Activated CD4-positive, alpha-beta T cell treated with anti-CD3 and anti-CD28 coated beads for 4 hours (primary cell): ENCODE data around the gene CEACAM21.
A peak's percentile ranks its signal among the peaks of the same experiment; 100 is the strongest.

Source experiments
- DNase-seq, 2 donors: peaks; one replicate each; pipeline ENCODE4 v3.0.0-alpha.2; 2020

The CEACAM21 gene

DNA sequence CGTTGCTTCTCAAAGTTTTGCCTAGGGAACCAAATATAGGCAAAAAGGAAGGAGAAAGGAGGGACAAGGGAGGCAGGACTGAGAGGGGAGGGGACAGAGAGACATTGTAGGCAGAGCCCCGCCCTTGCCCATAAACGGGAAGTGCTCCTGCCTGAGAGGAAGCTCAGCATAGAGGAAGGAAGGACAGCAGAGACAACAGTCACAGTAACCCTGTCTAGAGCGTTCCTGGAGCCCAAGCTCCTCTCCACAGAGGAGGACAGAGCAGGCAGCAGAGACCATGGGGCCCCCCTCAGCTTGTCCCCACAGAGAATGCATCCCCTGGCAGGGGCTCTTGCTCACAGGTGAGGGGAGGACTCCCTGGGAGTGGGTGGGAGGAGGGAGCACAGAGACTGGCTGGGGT lies at the start of gene CEACAM21:
TSS of gene CEACAM21 (plus strand) at position 169 of the 400 bp plus-strand sequence. CDS start at position 278, 109 bp downstream.
- peak; percentile 40 for DNase-seq

DNA sequence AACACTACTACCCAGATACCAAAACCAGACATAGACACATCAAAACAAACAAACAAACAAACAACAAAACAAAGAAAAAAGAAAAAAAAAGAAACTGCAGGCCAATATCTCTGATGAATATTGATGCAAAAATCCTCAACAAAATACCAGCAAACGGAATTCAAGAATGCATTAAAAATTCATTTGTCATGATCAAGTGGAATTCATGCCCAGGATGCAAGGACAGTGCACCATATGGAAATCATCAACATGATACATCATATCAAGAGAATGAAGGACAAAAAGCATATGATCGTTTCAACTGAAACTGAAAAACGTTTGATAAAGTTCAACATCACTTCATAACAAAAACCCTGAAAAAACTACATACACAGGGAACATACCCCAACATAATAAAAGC lies 48.9 kb upstream of the CEACAM21 start:
- no peak for DNase-seq

DNA sequence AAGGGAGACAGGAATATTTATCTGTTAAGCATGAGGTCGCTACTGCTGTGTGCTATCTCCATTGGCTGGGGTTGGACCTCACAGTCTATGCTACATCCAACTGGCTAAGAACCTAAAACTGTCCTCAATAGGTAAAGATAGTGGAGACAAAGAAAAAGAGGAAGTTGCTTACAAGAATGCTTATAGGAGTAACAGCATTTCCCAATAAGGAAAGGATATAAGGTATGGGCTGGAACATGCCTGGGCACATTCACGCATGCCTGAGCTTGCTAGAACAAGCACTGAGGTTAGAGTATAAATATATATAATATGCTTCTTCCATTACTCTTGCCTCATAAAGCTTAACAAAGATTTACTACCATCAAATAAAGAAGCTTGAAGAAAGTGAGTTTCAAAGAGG lies 47.9 kb upstream of the CEACAM21 start:
- no peak for DNase-seq

DNA sequence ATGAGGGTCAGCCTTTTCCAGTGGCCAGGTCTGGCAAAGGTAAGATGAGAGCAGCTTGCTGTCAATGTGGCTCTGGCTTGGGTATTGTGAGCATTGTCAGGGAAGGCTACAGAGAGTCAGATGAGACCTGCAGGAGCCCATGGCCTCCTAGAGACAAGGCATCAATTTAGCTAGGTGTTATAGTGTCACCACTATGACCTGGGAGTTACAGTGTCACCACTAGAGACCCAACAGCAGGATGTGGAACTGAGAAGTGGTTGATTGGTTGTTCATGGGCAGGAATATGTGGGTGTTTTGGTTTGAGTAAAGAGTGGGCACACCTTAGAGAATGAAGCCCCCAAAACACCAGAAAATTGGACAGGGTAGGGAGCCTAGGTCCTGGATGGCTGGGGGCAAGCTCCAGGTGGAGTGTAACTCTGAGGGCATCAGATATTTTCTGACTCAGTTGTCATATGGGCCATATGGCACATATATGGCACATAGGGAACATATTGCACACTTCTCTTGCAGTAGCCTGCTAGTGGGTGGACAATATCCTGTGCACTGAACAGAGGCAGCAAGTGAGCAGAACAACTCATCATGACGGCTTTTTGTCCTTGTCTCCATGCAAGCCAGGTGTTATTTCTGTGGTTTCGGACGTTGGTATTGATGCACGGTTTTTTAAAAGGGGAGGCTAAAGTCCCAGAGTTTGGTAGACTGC lies 46.3 kb upstream of the CEACAM21 start:
- DNase-seq, result no peak

DNA sequence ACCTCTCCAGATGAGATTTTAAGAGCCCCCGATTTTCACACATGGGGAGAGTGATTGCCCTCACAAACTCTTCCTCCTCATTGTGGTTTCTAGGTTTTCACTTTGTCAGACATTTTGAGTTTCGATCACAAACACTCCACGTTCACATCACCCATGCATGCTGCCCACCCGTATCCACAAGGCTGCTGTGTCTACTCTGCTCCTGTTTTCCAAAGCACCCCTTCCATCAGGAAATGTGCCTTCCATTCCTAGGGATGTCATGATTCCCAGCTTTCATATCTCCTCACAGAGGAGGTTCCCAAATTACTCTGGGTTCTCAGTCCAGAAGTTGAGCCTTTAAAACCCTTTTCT lies 45.8 kb upstream of the CEACAM21 start:
- no peak for DNase-seq

DNA sequence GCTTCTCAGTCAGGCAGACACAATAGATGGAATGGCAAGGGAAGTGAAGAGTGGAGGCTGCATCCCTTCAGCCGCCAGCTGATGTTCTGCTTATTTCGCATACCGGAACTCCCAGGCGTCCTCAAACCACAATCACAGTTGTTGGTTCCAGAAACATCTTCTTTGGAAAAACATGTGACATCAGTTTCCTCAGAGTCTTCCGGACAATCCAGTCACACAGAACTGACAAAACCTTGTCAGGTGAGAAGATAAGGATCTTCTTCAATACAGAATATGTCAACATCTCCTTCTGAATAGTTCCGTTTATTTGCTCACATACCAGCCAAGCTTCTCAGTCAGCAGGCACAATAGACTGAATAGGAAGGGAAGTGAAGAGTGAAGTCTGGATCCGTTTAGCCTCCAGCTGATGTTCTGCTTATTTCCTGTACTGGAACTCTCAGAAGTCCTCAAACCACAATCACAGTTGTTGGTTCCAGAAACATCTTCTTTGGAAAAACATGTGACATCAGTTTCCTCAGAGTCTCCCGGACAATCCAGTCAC lies 45.1 kb upstream of the CEACAM21 start:
- no peak for DNase-seq

DNA sequence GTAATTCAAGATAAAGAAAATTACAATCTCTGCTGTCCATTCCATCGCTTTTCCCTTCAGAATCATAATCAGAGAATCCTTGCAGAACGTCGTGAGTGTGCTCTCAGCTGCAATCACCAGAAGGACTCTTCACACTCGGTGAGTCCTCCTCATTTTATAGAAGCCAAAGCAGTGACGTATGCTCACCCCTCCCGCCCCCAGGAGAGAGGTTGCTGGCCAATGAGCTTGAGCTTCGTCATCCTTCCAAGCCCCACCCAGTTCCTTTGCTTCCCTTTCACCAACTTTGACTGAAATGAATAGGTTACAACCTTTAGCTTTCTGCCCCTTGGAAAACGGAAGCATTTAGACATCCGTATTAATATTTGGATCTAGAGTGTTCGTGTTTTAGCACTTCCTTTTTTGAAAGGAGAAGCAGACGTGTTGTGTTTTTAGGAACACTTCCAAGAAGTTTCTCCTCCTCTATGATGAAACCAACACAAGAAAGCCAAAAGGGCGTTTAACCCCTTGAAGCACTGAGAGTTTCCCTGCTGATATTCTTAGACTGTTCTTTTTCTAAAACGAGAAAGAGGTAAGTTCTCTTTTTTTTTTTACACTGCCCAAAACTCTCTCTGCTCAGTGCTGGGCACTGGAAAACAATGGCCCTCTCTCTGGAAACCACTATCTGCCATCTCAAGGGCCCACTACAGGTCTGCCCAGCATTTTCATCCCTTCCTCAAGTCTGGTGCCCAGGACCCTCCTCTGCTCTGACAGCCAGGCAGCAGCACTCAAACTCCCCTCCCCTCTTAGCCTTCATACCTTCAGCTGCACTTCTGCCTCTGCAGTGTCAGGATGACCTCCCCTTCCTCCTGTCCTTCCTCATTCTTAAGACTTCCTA lies 44.3 kb upstream of the CEACAM21 start:
- peak; percentile 78 to 86 for DNase-seq

DNA sequence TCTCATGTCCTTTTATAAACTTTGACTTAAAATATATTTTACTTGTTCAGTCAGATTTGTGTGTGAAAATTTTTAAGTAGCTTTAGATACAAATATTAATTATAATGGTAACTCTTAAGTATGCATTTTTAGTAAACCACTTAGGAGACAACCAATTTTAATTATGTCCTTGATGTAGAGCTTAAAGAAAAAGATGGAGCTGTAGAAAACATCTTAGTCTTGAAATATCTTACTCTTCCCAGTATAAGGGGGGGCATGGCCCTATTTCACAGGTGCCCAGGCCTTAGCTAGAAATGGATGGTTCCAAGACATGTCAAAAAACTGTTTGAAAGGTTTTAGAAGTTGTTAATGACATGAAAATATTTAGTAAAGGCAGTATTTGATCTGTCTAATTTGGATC lies 43.4 kb upstream of the CEACAM21 start:
- no peak for DNase-seq

DNA sequence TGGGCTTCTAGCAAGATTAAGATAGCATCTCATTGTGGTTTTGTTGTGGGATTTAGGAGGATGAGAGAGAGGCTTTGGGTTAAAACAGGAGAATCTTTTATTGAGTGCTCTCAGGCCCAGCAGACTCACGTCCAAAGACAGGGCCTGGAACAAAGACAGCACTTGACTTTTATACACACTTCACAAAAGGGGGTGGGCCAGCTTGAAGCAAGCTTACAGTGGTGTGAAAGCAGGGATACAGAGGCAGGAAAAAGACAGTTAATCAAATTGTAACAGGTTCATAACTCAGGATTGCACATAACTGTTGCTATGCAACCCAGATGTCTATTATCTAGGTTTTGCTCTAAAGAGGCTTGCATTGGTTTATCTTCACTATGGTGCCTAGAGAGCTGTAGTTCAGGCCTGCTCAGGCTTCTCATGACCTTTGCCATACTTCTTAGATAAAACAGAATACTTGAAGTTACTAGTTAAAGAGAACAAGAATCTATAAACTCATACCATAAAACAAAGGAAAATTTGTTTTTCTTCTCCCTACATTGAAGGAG lies 42.2 kb upstream of the CEACAM21 start:
- DNase-seq, result no peak

DNA sequence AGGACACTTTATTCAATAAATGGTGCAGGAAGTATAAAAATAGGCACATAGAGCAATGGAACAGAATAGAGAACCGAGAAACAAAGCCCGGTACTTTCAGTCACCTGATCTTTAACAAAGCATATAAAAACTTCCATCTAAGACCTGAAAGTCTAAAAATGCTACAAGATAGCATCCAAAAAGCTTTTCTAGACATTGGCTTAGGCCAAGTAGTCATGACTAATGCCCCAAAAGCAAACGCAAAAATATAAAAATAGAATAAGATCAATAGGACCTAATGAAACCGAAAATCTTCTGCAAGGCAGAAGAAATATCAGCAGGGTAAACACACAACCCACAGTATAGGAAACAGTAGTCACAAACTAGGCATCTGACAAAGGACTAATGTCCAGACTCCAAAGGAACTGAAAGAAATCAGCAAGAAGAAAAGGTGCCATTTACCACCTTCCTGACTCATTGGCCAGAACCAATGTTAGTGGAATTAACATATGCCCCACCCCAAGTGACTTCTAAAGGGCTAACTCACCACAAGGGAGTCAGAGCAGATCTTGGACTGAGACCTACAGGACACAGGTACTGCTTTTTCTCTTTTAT lies 40.8 kb upstream of the CEACAM21 start:
- DNase-seq, result no peak

DNA sequence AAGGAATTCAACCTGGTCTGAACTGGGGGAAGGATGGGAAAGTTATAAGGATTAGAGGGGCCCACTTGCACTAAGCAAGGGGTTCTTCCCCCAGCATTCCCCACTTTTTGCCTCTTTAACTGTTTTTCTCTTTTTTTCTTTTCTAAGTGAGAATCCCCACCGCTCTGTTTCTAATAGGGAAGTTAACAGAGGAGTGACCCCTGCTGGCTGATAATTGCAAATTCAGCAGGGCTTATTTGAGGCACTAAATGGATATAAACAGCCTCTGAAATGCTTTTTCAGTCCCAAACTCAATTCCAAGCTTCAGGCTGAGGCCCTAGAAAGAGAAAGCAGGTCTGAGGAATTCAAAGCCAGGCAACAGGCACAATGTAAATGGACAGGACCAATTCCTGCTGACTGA lies 38.2 kb upstream of the CEACAM21 start:
- DNase-seq, result no peak

DNA sequence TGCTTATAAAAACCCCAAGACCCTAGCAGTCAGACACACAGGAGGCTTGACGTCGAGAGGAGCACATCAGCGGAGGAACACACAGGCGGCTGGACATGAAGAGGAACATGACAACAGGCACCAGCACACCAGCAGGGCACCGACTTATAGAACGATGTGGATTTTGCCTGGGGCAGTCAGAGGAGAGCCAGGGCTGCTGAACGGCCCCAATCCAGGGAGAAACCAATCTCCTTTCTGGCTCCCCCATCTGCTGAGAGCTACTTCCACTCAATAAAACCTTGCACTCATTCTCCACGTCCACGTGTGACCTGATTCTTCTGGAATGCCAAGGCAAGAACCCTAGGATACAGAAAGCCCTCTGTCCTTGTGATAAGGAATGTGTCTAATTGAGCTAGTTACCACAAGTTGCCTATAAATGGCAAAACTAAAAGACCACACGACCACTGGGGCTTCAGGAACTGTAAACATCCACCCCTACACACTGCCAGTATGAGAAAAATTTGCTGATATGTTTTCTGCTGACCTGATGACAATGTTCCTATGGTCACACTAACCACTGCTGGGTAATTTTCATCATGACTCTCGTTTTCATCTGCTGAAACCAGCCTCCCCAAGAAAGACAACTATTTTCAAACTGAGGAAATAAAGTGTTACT lies 35.8 kb upstream of the CEACAM21 start:
- no peak for DNase-seq

DNA sequence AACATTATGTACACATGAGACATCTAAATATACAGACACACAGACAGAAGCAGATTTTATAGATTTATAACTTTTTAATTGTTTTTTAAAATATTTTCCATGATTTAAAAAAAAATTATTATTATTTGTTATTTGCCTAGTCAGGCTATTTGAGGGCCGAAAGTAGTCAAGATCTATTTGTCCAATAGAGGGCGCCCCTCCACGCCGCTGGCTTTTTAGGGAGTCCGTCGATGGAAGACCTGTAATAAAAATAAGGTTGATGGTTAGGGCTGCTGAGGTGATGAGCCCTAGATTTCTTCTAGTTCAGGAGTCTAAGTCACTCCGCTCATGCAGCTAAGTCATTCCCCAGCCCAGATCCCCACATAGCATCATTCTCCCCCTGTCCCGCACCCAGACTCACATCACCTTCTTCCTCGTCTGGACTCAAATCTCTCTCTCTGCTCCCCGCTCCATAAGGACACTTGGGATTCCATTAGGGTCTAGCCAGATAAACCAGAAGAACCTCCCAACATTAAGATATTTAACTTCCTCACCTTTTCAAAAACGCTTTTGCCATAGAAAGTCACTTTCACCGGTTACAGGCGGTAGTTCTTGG lies 33.9 kb upstream of the CEACAM21 start:
- peak; percentile 72 to 84 for DNase-seq

DNA sequence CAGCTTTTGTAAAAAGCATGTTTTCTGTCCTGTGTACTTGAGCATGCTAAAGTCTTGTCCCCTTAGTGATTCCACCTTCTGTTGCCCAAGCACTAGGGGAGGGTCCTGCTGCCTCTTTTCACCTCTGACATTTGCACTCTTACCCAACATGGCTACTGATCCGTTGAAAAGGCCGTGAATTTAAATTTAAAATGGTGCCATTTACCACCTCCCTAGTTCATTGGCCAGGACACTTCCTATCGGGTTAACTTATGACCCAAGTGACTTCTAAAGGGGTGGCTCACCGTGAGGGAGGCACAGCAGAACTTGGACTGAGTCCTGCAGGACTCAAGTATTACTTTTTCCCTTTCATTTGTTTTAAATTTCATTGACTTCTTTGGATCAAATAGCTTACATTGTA lies 33.3 kb upstream of the CEACAM21 start:
- no peak for DNase-seq

DNA sequence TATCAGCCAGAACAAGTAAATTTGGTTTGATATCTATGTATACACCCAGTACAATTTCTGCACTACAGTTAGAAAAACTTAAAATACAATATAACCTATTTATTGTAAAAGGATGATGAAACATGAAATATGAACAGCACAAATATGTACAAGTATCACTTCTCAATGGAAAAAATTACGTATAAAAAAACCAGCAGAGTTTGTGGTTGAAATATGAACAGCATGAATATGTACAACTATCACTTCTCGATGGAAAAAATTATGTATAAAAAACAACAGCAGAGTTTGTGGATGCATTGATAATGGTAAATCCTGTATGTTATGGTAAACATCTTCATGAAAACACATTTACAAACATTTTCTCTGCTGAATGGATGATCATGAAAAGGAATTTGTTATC lies 32.4 kb upstream of the CEACAM21 start:
- no peak for DNase-seq

DNA sequence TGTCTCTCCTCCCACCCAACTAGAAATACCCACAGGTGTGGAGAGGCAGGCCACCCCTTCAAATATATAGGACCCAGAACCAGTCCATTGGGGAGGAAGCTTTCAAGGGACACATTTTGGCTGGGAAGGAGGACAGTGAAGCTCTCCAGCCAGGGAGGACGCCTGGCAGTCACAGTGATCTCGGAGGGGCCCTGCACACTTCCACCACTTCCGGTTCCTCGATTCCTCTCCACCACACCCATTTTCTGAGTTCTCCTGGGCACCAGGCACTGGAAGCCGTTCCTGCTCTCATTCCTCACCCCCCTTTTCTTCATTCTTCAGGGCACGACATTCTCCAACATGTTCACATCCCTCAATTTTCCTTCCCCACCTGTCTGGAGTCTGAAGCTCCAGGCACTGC lies 30.4 kb upstream of the CEACAM21 start:
- DNase-seq, result no peak

DNA sequence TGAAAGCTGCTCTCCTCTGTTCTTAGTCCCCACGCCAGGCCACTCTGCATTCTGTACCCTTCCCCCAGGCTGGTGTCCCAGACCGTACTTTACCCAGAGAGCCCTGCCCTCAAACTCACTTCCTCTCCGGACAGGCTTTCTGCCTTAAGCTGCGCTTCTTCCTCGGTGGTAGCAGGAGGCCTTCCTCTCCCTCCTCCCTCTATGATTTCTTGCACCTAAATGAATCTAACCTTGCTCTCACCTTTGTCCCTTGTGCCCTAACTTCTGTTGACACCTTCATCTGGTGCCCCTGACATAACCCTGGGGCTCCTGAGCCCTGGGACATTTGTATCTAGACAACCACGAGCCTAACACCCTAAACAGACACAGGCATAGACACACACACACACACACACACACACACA lies 29.6 kb upstream of the CEACAM21 start:
- no peak for DNase-seq

DNA sequence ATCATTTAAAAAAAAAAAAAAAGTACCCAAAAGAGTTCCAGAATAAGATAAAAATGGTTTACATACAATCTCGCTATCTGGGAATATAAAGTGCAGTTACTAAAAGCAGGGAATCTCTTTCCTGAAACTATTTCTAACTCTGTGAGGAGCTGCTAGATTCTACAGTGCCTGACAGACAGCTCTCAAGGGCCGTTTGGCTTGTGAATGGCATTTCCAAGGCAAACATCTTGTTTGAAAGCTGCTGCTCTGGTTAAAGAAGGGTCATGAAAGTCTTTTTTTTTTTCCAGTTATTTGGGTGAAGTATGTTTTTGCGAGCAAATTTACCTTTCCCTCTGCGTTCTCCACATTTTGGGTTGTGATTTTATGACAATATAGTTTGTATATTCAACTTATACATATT lies 29.0 kb upstream of the CEACAM21 start:
- DNase-seq, result no peak

DNA sequence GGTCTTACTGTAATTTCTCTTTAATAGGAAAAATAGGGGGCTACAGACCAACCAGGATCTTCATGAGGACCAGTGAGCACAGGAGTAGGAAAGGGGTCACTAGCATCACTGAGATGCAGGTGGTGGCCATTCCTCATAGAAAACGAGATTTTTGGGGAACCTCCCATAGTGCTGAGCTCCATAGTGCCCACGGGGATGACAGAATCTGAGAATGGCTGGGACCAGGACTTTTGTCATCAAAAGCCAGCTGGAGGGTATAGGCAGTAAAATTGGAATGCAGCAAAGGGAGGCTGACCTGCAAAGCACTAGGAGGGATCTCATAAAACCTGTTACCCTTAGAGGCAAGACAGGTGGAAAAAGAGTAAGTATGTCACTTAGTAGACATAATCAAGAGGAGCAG lies 28.4 kb upstream of the CEACAM21 start:
- no peak for DNase-seq

DNA sequence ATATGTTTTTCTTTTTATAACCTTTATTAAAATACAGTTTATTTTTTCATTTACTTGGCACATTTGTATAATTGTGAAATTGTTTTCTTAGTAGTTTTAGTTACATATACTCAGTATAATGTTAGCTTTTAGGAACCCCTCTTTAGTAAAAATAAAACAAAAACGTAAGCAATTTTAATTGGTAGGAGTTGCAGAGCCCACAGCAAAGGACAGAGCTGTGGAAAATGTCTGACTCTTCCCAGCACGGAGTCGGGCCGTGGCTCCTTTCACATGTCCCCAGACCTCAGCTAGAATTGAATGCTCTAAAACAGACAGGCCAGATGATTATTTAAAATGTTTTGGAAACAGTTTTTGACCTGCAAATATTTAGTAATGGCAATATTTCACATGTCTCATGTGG lies 27.9 kb upstream of the CEACAM21 start:
- no peak for DNase-seq

DNA sequence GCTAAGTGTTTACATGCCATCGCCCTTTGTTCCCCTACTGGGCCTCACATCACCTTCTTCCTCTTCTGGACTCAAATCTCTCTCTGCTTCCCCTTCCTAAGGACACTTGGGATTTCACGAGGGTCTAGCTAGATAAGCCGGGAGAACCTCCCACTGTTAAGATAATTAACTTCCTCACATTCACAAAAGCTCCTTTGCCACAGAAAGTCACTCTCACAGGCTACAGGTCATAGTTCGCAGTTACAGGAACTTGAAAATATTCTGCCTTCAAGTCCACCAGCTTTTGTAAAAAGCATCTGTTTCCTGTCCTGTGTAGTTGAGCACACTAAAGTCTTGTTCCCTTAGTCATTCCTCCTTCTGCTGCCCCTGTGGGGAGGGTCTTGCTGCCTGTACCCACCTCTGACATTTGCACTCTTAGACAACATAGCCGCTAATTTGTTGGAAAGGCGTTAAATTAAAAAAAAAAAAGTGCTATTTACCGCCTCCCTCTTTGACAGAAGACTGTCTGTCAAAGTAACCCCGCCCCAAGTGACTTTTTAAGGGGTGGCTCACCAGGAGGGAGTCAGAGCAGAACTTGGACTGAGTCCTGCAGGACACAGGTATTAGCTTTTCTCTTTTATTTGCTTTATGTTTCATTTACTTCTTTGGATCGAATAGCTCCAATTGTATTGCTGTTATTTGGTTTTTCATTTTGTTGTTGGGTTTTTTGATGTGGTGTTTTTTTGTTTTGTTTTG lies 26.8 kb upstream of the CEACAM21 start:
- peak; percentile 70 to 80 for DNase-seq

DNA sequence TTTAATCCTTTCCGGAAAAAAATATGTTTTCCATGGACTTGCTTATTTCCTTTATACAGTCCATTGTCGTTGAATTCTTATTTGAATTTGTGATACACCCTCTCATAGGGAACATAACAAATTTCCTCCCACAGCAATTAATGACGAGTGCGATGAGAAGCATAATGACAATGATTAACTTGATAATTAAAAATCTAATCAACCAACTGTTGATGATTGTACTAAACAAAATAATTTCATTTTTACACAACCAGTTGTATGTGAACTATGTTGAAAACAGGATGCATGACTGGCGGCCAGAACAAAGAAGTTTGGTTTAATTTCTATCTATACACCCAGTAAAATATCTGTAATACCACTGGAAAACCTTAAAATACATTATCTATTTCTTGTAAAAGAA lies 26.1 kb upstream of the CEACAM21 start:
- no peak for DNase-seq
